GM12878 (cell line): ENCODE measurements around the gene VSX1. TPM values are rescaled to one million over a fixed set of nuclear protein-coding genes. Genes with fewer than 3 reads are reported as not detected.

Experiments used
- ATAC-seq: fragments of 200-7000 bp; cut with Tn5 transposase; 3 replicates; pipeline ENCODE4 v1.9.1; 2020; ENCODE audit warnings: mild to moderate bottlenecking, moderate library complexity
- BruUV-seq: library from RNA; stranded (reverse); fragments of 400-500 nt; replicated peaks from 2 replicates; lab custom pipeline; 2021; lab: Mats Ljungman, UMichigan
- CTCF ChIA-PET: fragments of 300-600 bp; sonication (Branson Sonifier 250); formaldehyde crosslinking; extraction: SDS; loops from one replicate; lab custom pipeline; 2021; ENCODE audit warnings: inconsistent platforms; lab: Yijun Ruan, JAX
- POLR2A ChIA-PET: fragments of 350-600 bp; formaldehyde crosslinking; extraction: SDS; loops from one replicate; lab custom pipeline; 2021; ENCODE audit warnings: inconsistent platforms; lab: Charles Lee
- RAD21 ChIA-PET: fragments of 300-600 bp; sonication (Branson Sonifier 250); formaldehyde crosslinking; loops from one replicate; lab custom pipeline; 2023; ENCODE audit warnings: antibody characterized with exemption; ENCODE audit not compliant: unreplicated experiment; lab: Charles Lee
- SMC1A ChIA-PET: fragments of 300-600 bp; sonication (Branson Sonifier 250); formaldehyde crosslinking; loops from one replicate; lab custom pipeline; 2023; ENCODE audit not compliant: unreplicated experiment, uncharacterized antibody; lab: Charles Lee
- DNase-seq: peaks from one replicate; pipeline ENCODE4 v3.0.0-alpha.2; 2011; ENCODE audit warnings: low read depth, low spot score
- FAIRE-seq: peaks from 3 replicates; lab custom pipeline; 2011; peaks lifted over from hg19 to GRCh38; lab: Jason Lieb, UNC
- H2AFZ ChIP-seq: 2 replicates; pipeline ENCODE4 v1.6.0; 2011; ENCODE audit warnings: low read depth, low read length, control low read depth; ENCODE audit not compliant: control insufficient read depth
- H3K27ac ChIP-seq: 2 replicates; pipeline ENCODE4 v1.5.1; 2011; ENCODE audit warnings: control low read depth; ENCODE audit not compliant: control insufficient read depth, insufficient read depth
- H3K27me3 ChIP-seq, 2 experiments: replicated peaks in 1 of 2; 2 replicates each; pipeline versions ENCODE4 v1.6.0 to v1.6.1; 2011; ENCODE audit warnings: low read length in 1 of 2; ENCODE audit not compliant: control insufficient read depth in 2 of 2, insufficient read depth in 2 of 2
- H3K36me3 ChIP-seq, 2 experiments: 2 replicates each; pipeline ENCODE4 v1.5.1; 2011; ENCODE audit warnings: low read length in 1 of 2; ENCODE audit not compliant: control insufficient read depth in 2 of 2, insufficient read depth in 2 of 2
- H3K4me1 ChIP-seq: 2 replicates; pipeline ENCODE4 v1.6.1; 2011; ENCODE audit warnings: mild to moderate bottlenecking, low read length, moderate library complexity, mixed read lengths; ENCODE audit not compliant: control insufficient read depth, insufficient read depth
- H3K4me2 ChIP-seq: 2 replicates; pipeline ENCODE4 v1.6.0; 2011; ENCODE audit warnings: control low read depth; ENCODE audit not compliant: control insufficient read depth, insufficient read depth
- H3K4me3 ChIP-seq: fragments of 200-600 bp; sonication (generic); 2 replicates; pipeline ENCODE4 v1.5.1; 2016
- H3K79me2 ChIP-seq: 2 replicates; pipeline ENCODE4 v1.6.0; 2011; ENCODE audit warnings: low read length; ENCODE audit not compliant: control insufficient read depth, insufficient read depth
- H3K9ac ChIP-seq: 2 replicates; pipeline ENCODE4 v1.8.0; 2011; ENCODE audit warnings: low read length, control low read depth, mixed read lengths; ENCODE audit not compliant: control insufficient read depth, insufficient read depth
- H3K9me3 ChIP-seq: replicated peaks from 3 replicates; pipeline ENCODE4 v1.5.1; 2011; ENCODE audit warnings: mild to moderate bottlenecking, low read length; ENCODE audit not compliant: control insufficient read depth, insufficient read depth
- H4K20me1 ChIP-seq: 2 replicates; pipeline ENCODE4 v1.6.0; 2011; ENCODE audit not compliant: control insufficient read depth, insufficient read depth
- ATF7 ChIP-seq: fragments of 450-650 bp; IDR thresholded peaks from 2 replicates; pipeline ENCODE4 v1.6.1; 2016; ENCODE audit warnings: low read depth, mild to moderate bottlenecking
- BCL11A ChIP-seq: IDR thresholded peaks from 2 replicates; pipeline ENCODE4 v1.6.1; 2011; ENCODE audit warnings: low read depth, low read length
- FOXM1 ChIP-seq: IDR thresholded peaks from 2 replicates; pipeline ENCODE4 v1.6.1; 2012; ENCODE audit warnings: low read depth, mild to moderate bottlenecking, inconsistent platforms, low read length, moderate library complexity
- KAT2A ChIP-seq: conservative IDR thresholded peaks from 2 replicates; pipeline ENCODE4 v1.6.1; 2011; ENCODE audit warnings: low read depth, low read length; ENCODE audit not compliant: control insufficient read depth
- NR2F1 ChIP-seq: fragments of 450-650 bp; conservative IDR thresholded peaks from 2 replicates; pipeline ENCODE4 v1.6.1; 2017; ENCODE audit warnings: mild to moderate bottlenecking
- RFX5 ChIP-seq: IDR thresholded peaks from 2 replicates; pipeline ENCODE4 v1.6.1; 2011; ENCODE audit warnings: low read depth, low read length, improper control_type of control experiment
- SREBF2 ChIP-seq: IDR thresholded peaks from 2 replicates; pipeline ENCODE4 v1.6.1; 2012; ENCODE audit warnings: mild to moderate bottlenecking, low read length
- STAT3 ChIP-seq: IDR thresholded peaks from 2 replicates; pipeline ENCODE4 v1.6.1; 2011; ENCODE audit warnings: low read depth, low read length, improper control_type of control experiment
- TCF12 ChIP-seq: IDR thresholded peaks from 2 replicates; pipeline ENCODE4 v1.6.1; 2011; ENCODE audit warnings: low read depth, mild to moderate bottlenecking, low read length
- WRNIP1 ChIP-seq: IDR thresholded peaks from 2 replicates; pipeline ENCODE4 v1.6.1; 2011; ENCODE audit warnings: low read depth, low read length, improper control_type of control experiment, borderline replicate concordance
- YBX1 ChIP-seq: fragments of 450-650 bp; IDR thresholded peaks from 2 replicates; pipeline ENCODE4 v1.6.1; 2016; ENCODE audit warnings: antibody characterized with exemption
- ZNF384 ChIP-seq: IDR thresholded peaks from 2 replicates; pipeline ENCODE4 v1.6.1; 2012; ENCODE audit warnings: low read depth, mild to moderate bottlenecking, low read length, improper control_type of control experiment, borderline replicate concordance
- WGBS: methylation state at CpG from one replicate; pipeline ENCODE4 v1.1.6; 2016; ENCODE audit warnings: low lambda C conversion rate; ENCODE audit not compliant: insufficient replicate concordance, insufficient coverage; ENCODE audit errors: missing lambda C conversion rate; 5-methylcytosine and 5-hydroxymethylcytosine counted together
- in situ Hi-C: fragments of 300-500 bp; cut with MboI; formaldehyde crosslinking; loops from 9 replicates; pipeline ENCODE4 v1.14.3; 2018; ENCODE audit warnings: mixed read lengths
- intact Hi-C: fragments of 100-400 bp; cut with micrococcal nuclease; formaldehyde crosslinking; loops from one replicate; pipeline ENCODE4 v1.14.2; 2022; ENCODE audit not compliant: unreplicated experiment
- polyA plus RNA-seq, 11 experiments: library from polyadenylated mRNA; depleted of rRNA in 4 of 11; unstranded in 6 of 11; stranded (reverse) in 5 of 11; fragments of >200 nt; fragmentation: Nextera tagmentation in 4 of 11; fragmentation: Illumina TruSeq in 1 of 11; extraction: Ambion mirVana in 4 of 11; extraction: Trizol in 1 of 11; gene quantifications; 1 replicate in 1 of 11; 2 replicates in 10 of 11; pipeline versions ENCODE4 v1.2.1 to v1.2.3, GENCODE V29; 2011 to 2016; ENCODE audit warnings: inconsistent platforms in 2 of 11, missing spikeins in 2 of 11, low read depth in 1 of 11
- total RNA-seq, 4 experiments: library from RNA; depleted of rRNA in 3 of 4; stranded (reverse); fragments of >200 nt in 3 of 4; fragmentation: Illumina TruSeq in 1 of 4; extraction: Trizol in 1 of 4; gene quantifications; 2 replicates each; pipeline versions ENCODE4 v1.2.1 to v1.2.3, GENCODE V29; 2013 to 2021
- TF ChIP-seq, protein P1 (sequence below): fragments of 450-650 bp; IDR thresholded peaks from 2 replicates; pipeline ENCODE4 v1.6.1; 2017; ENCODE audit warnings: mild to moderate bottlenecking, moderate library complexity
- TF ChIP-seq, protein P2 (sequence below): IDR thresholded peaks from 2 replicates; pipeline ENCODE4 v1.6.1; 2012; ENCODE audit warnings: low read depth, low read length, improper control_type of control experiment

The VSX1 gene
- total and polyA plus RNA-seq, 10 of the 15 experiments (the other 5 are each of a cell fraction or from before 2014, with no cell fraction given), result 0.05 TPM; not detected in 9

DNA sequence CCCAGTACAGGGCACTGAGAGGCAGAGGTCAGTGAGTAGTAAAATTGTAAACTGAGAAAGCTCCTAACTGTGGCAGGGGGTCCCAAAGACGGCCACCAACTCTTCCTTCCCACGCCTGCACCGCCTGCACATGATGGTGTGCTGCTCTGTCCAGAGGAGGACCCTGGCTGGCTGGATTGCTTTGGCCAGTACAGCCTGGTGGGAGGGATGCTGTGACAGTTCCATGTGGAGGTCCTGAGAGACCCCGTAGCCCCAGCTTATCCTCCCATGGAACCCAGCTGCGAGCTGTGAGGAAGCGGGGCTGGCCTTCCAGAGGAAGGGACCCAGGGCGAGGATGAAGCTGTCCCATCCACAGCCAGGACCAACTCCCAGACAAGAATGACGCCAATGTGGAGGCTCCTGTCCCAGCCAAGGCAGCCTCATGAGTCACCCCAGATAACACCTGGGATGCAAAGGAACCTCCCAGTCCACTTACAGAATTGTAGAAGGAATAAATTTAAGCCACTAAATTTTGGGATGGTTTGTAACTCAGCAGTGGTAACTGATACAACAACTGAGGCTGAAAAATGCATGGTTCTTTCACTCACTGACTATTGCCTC is 22.0 kb downstream of the VSX1 start:
- RAD21 ChIA-PET, result interaction anchor here (0.9 to 9.2 kb wide), 3 partner anchors 24 to 132 kb away, joined by 3 to 87 read pairs (median 9); partner anchors contain the start of gene APMAP
- TF ChIP-seq KAT2A (no peak), ATF7 (no peak), NR2F1 (no peak), RFX5 (no peak), YBX1 (no peak), TCF12 (no peak), ZNF384 (no peak), STAT3 (no peak), SREBF2 (no peak), FOXM1 (no peak), WRNIP1 (no peak), BCL11A (no peak)
- TF ChIP-seq, protein P1, sequence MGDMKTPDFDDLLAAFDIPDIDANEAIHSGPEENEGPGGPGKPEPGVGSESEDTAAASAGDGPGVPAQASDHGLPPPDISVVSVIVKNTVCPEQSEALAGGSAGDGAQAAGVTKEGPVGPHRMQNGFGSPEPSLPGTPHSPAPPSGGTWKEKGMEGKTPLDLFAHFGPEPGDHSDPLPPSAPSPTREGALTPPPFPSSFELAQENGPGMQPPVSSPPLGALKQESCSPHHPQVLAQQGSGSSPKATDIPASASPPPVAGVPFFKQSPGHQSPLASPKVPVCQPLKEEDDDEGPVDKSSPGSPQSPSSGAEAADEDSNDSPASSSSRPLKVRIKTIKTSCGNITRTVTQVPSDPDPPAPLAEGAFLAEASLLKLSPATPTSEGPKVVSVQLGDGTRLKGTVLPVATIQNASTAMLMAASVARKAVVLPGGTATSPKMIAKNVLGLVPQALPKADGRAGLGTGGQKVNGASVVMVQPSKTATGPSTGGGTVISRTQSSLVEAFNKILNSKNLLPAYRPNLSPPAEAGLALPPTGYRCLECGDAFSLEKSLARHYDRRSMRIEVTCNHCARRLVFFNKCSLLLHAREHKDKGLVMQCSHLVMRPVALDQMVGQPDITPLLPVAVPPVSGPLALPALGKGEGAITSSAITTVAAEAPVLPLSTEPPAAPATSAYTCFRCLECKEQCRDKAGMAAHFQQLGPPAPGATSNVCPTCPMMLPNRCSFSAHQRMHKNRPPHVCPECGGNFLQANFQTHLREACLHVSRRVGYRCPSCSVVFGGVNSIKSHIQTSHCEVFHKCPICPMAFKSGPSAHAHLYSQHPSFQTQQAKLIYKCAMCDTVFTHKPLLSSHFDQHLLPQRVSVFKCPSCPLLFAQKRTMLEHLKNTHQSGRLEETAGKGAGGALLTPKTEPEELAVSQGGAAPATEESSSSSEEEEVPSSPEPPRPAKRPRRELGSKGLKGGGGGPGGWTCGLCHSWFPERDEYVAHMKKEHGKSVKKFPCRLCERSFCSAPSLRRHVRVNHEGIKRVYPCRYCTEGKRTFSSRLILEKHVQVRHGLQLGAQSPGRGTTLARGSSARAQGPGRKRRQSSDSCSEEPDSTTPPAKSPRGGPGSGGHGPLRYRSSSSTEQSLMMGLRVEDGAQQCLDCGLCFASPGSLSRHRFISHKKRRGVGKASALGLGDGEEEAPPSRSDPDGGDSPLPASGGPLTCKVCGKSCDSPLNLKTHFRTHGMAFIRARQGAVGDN, result no peak
- TF ChIP-seq, protein P2, sequence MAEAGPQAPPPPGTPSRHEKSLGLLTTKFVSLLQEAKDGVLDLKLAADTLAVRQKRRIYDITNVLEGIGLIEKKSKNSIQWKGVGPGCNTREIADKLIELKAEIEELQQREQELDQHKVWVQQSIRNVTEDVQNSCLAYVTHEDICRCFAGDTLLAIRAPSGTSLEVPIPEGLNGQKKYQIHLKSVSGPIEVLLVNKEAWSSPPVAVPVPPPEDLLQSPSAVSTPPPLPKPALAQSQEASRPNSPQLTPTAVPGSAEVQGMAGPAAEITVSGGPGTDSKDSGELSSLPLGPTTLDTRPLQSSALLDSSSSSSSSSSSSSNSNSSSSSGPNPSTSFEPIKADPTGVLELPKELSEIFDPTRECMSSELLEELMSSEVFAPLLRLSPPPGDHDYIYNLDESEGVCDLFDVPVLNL, result no peak
- TF ChIP-seq, all 136 proteins: peak for 0
- ATAC-seq (no peak), FAIRE-seq (no peak), DNase-seq (no peak)
- 73% methylated on average over 8 of the region's 8 CpGs for WGBS
- in situ Hi-C loops, result loop anchor here (5.0 to 25.0 kb wide), 4 partner anchors 68 to 1698 kb away; partner anchors contain the start of genes APMAP, GINS1, GZF1 and NXT1
- Histone ChIP-seq H3K27me3 (peaks cover 0 to 4% of the 10 kb centered on the region in 2 experiments; a peak in 2 of 4 replicates), H2AFZ (no peak overlapping the region), H3K27ac (no peak overlapping the region), H3K9ac (no peak overlapping the region), H3K79me2 (peaks cover 19% of the 10 kb centered on the region), H3K4me2 (no peak overlapping the region), H3K9me3 (no peaks in the 10 kb centered on the region), H3K36me3 (no peaks in the 10 kb centered on the region), H3K4me1 (peaks cover 22% of the 10 kb centered on the region), H4K20me1 (no peaks in the 10 kb centered on the region), H3K4me3 (no peak overlapping the region)
- ChIA-PET CTCF (interaction anchor here (1.2 to 12.6 kb wide), 3 partner anchors 16 to 129 kb away, joined by 3 to 244 read pairs (median 3); partner anchors contain the start of gene APMAP), SMC1A (interaction anchor here (1.1 to 6.4 kb wide), 5 partner anchors 24 to 66 kb away, joined by 3 to 116 read pairs (median 7); partner anchors contain the start of gene APMAP), POLR2A (no interaction called here)
- BruUV-seq, result no TSS peak
- intact Hi-C loops, result no loop called here
